Osteoblast (primary cell): ENCODE results near the gene ACOT12. TPM values are rescaled to one million over a fixed set of nuclear protein-coding genes. Genes with fewer than 3 reads are reported as not detected.

ENCODE experiments used
- DNase-seq: peaks from one replicate; pipeline ENCODE4 v3.0.0; 2011; ENCODE audit warnings: low spot score, mixed read lengths; ENCODE audit not compliant: insufficient read length; ENCODE audit errors: missing footprints
- H2AFZ ChIP-seq: 2 replicates; pipeline ENCODE4 v1.6.0; 2011; ENCODE audit warnings: mild to moderate bottlenecking, low read length
- H3K27ac ChIP-seq: 2 replicates; pipeline ENCODE4 v1.5.1; 2011; ENCODE audit warnings: mild to moderate bottlenecking, low read depth, low read length, moderate library complexity
- H3K27me3 ChIP-seq: 2 replicates; pipeline ENCODE4 v1.6.0; 2012; ENCODE audit warnings: mild to moderate bottlenecking, control low read depth, inconsistent platforms, low read length, moderate library complexity; ENCODE audit not compliant: insufficient read depth
- H3K36me3 ChIP-seq: 2 replicates; pipeline ENCODE4 v1.5.1; 2011; ENCODE audit warnings: mild to moderate bottlenecking, low read length, control low read depth, moderate library complexity; ENCODE audit not compliant: insufficient read depth
- H3K4me1 ChIP-seq: 2 replicates; pipeline ENCODE4 v1.5.1; 2011; ENCODE audit warnings: mild to moderate bottlenecking, low read length, control low read depth, moderate library complexity; ENCODE audit not compliant: insufficient read depth
- H3K4me2 ChIP-seq: 2 replicates; pipeline ENCODE4 v1.6.0; 2011; ENCODE audit warnings: mild to moderate bottlenecking, low read length; ENCODE audit not compliant: insufficient read depth
- H3K4me3 ChIP-seq: fragments of 200-600 bp; sonication (generic); 3 replicates; pipeline ENCODE4 v1.5.1; 2012; ENCODE audit warnings: mild to moderate bottlenecking, low read length, inconsistent platforms; ENCODE audit not compliant: insufficient read depth
- H3K79me2 ChIP-seq: 2 replicates; pipeline ENCODE4 v1.6.0; 2012; ENCODE audit warnings: mild to moderate bottlenecking, low read length, control low read depth, inconsistent platforms; ENCODE audit not compliant: insufficient read depth
- H3K9me3 ChIP-seq: 2 replicates; pipeline ENCODE4 v1.5.1; 2011; ENCODE audit warnings: low read depth, low read length, control low read depth
- H4K20me1 ChIP-seq: 2 replicates; pipeline ENCODE4 v1.6.0; 2012; ENCODE audit warnings: mild to moderate bottlenecking, low read length, control low read depth; ENCODE audit not compliant: insufficient read depth
- total RNA-seq: library from RNA; depleted of rRNA; stranded (reverse); fragments of >200 nt; gene quantifications from 2 replicates; pipeline ENCODE4 v1.2.3, GENCODE V29; 2012
- TF ChIP-seq, protein P1 (sequence below): IDR thresholded peaks from 2 replicates; pipeline ENCODE4 v1.5.1; 2011; ENCODE audit warnings: mild to moderate bottlenecking, low read depth, low read length, moderate library complexity; ENCODE audit errors: extremely low read depth

ACOT12 gene
- total RNA-seq, 1 donor = not detected

- Histone ChIP-seq H3K36me3 (no peaks in the 10 kb centered on the region), H3K4me2 (no peak overlapping the region), H3K27ac (no peak overlapping the region), H3K4me3 (no peak overlapping the region), H4K20me1 (no peaks in the 10 kb centered on the region), H3K4me1 (no peaks in the 10 kb centered on the region), H2AFZ (no peak overlapping the region), H3K27me3 (no peaks in the 10 kb centered on the region), H3K79me2 (no peaks in the 10 kb centered on the region), H3K9me3 (no peaks in the 10 kb centered on the region)
- TF ChIP-seq, protein P1, sequence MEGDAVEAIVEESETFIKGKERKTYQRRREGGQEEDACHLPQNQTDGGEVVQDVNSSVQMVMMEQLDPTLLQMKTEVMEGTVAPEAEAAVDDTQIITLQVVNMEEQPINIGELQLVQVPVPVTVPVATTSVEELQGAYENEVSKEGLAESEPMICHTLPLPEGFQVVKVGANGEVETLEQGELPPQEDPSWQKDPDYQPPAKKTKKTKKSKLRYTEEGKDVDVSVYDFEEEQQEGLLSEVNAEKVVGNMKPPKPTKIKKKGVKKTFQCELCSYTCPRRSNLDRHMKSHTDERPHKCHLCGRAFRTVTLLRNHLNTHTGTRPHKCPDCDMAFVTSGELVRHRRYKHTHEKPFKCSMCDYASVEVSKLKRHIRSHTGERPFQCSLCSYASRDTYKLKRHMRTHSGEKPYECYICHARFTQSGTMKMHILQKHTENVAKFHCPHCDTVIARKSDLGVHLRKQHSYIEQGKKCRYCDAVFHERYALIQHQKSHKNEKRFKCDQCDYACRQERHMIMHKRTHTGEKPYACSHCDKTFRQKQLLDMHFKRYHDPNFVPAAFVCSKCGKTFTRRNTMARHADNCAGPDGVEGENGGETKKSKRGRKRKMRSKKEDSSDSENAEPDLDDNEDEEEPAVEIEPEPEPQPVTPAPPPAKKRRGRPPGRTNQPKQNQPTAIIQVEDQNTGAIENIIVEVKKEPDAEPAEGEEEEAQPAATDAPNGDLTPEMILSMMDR = no peak
- no peak for DNase-seq
These were observed 10.1 kb downstream of the ACOT12 start for GRCh38 chr5:81383867-81384266.

DNA sequence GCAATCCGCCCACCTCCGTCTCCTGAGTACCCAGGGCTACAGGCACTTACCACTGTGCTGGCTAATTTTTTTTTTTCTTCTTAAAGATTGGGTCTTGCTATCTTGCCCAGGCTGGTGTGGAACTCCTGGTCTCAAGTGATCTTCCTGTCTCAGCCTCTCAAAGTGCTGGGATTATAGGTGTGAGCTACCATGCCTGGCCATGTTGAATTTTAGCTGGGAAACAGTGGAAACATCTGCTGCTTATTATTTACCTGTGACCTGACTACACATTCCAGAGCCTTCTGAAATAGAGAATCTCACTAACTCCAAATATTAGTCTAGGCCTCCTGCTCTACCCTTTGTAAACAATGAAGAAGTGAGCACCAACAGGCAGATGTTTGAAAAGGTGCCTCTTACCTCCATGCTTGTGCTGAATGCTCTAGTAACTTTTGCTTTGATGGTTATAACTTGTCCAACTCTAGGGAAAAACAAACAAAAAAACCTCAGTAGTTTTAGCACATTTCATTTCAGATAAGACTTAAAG, 22.5 kb downstream of the ACOT12 start:
- H3K4me3 ChIP-seq = no peak overlapping the region
- no peaks in the 10 kb centered on the region for H3K4me1 ChIP-seq
- no peak overlapping the region for H3K4me2 ChIP-seq
- H3K27ac ChIP-seq = no peak overlapping the region
- H4K20me1 ChIP-seq = no peaks in the 10 kb centered on the region
- H3K9me3 ChIP-seq = no peaks in the 10 kb centered on the region
- H3K79me2 ChIP-seq = no peaks in the 10 kb centered on the region
- H3K27me3 ChIP-seq = no peaks in the 10 kb centered on the region
- no peak overlapping the region for H2AFZ ChIP-seq
- DNase-seq = no peak
- TF ChIP-seq, protein P1 = no peak
- H3K36me3 ChIP-seq = no peaks in the 10 kb centered on the region

DNA sequence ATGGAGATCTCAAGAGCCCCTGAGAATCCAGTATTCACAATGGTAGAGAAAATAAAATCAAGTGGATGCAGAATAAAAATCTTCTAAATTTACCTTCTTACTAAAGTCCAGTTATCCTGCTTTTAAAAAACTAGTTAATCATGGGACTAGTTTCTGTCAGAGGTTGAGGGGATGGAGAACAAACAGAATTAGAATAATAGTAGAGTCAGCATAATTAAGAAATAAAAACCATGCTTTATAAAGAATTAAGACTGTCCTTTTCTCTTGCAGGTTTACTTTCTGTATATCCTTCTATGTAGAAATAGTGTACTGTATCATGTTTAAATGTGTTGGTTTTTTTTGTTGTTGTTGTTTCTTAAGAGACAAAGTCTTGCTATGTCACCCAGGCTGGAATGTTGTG, 23.0 kb downstream of the ACOT12 start:
- Histone ChIP-seq H3K4me1 (no peaks in the 10 kb centered on the region), H3K27me3 (no peaks in the 10 kb centered on the region), H3K79me2 (no peaks in the 10 kb centered on the region), H3K4me3 (no peak overlapping the region), H4K20me1 (no peaks in the 10 kb centered on the region), H3K4me2 (no peak overlapping the region), H3K27ac (no peak overlapping the region), H3K9me3 (no peaks in the 10 kb centered on the region), H2AFZ (no peak overlapping the region), H3K36me3 (no peaks in the 10 kb centered on the region)
- TF ChIP-seq, protein P1 = no peak
- no peak for DNase-seq

DNA sequence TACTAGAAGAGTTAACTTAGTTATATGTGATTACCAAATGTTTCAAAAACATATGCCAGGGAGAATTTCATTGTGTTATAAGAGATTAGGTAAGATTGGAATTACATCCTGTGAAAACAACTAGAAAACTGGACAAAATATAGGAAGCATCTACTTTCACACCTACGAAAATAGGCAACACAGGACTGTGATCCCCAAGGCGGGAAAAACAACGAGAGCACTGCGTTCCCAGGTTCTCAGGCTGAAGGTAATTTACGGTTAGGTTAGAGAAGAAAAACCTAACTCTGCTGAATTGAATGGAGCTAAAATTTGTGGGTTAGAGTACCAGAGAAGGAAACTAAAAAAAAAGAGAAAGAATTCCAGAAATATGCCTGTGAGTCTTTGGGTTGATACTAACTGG, 28.4 kb downstream of the ACOT12 start:
- Histone ChIP-seq H3K79me2 (no peaks in the 10 kb centered on the region), H4K20me1 (no peaks in the 10 kb centered on the region), H3K36me3 (no peaks in the 10 kb centered on the region), H3K27me3 (no peaks in the 10 kb centered on the region), H3K4me1 (no peaks in the 10 kb centered on the region), H2AFZ (no peak overlapping the region), H3K27ac (no peak overlapping the region), H3K9me3 (no peaks in the 10 kb centered on the region), H3K4me3 (no peak overlapping the region), H3K4me2 (no peak overlapping the region)
- no peak for DNase-seq
- TF ChIP-seq, protein P1 = no peak
